SIG-M5 treated with dmso at 0.1 percent for 504 hours (cell line): ENCODE data around the gene SPTBN1.

Source experiments
- DNase-seq: peaks from one replicate; lab custom pipeline; 2025; ENCODE audit not compliant: unreplicated experiment; lab: John Stamatoyannopoulos, UW

SPTBN1 gene

GRCh38 chr2:54646170-54646927, 190.2 kb downstream of the SPTBN1 start:
- DNase-seq: no peak

DNA sequence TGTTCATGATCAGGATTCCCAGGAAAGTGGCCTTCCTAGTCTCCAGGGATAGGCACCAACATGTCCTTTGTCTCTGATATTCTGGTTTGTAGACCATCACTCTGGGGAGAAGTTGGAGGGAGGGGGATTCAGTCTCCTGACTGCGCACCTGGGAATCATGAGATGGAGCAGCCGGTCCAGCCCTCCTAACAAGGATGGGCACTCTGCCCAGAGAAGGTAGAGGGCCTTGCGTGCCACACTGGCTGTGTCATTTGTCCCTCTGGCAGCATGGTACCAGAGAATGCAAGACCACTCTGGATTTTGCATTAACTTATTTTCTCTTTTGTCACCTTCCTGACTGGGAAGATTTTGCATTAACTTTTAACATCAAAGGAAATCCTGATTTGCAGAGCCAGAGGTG, 192.1 kb downstream of the SPTBN1 start:
- no peak for DNase-seq

DNA sequence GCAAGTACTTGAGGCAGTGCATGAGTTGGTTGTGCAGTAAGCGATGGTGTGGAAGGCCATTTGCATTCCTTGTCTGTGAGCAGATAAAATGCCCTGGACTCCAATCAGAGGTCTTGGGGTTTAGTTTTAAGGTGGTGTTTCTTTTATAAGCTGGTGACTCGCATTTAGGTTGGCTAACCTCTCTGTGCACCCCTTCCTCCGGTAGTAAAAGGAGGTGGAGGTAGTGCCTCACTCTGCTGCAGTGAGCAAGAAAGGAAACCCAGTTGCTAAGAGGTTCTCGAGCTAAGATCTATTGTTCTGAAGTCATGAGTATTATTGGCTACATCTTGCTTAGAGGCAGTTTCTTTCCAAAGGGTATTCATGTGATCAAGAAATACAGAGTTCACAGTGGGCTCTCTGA, 193.1 kb downstream of the SPTBN1 start:
- DNase-seq: no peak

DNA sequence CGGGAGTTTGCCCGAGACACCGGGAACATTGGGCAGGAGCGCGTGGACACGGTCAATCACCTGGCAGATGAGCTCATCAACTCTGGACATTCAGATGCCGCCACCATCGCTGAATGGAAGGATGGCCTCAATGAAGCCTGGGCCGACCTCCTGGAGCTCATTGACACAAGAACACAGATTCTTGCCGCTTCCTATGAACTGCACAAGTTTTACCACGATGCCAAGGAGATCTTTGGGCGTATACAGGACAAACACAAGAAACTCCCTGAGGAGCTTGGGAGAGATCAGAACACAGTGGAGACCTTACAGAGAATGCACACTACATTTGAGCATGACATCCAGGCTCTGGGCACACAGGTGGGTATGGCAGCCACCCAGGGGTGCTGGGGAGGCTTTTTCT, 193.5 kb downstream of the SPTBN1 start:
- no peak for DNase-seq

- DNase-seq: no peak
Observed at GRCh38 chr2:54650612-54651011, 194.5 kb downstream of the SPTBN1 start.

- no peak for DNase-seq
Observed at GRCh38 chr2:54651291-54651690, 195.2 kb downstream of the SPTBN1 start.

GRCh38 chr2:54652540-54652939, 196.4 kb downstream of the SPTBN1 start:
- no peak for DNase-seq

GRCh38 chr2:54653572-54654204, 197.6 kb downstream of the SPTBN1 start:
- DNase-seq: no peak

GRCh38 chr2:54655046-54655809, 199.1 kb downstream of the SPTBN1 start:
- no peak for DNase-seq

GRCh38 chr2:54656863-54657262, 200.7 kb downstream of the SPTBN1 start:
- DNase-seq: no peak

DNA sequence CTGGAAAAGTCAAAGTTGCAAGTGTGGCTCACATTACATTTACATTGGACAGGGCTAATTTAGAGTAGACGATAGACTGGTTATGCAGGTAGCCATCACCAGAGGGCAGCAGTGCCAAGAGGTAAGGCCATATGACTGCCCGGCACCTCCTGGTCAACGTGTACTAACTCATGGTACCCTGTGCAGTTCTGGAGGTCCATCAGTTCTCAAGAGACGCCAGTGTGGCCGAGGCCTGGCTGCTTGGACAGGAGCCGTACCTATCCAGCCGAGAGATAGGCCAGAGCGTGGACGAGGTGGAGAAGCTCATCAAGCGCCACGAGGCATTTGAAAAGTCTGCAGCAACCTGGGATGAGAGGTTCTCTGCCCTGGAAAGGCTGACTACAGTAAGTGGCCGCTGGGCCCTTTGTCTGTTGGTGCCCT, 201.5 kb downstream of the SPTBN1 start:
- DNase-seq: peak; percentile 57

DNA sequence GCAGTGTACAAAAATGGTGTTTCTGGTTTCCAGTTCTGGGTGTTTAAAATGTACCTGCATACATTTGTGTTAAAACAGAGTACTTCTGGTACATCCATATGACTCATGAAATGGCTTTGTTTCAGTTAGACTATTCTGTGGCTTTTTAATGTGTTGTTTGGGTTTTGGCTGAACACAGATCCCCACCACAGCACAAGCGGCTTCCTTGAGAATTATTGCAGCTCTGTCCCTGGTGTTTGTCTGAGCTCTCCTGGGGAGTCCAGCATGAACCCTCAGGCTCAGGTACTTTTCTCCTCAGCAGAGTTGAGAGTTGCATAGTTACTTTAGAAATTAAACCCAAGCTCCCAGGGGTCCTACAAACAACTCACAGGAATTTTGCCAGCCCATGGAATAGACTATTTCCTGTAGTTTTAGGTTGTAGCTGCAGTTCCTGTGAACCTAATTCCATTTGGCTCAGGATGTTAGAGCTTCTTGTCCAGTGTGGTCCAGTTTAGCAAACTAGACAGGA, 202.5 kb downstream of the SPTBN1 start:
- no peak for DNase-seq

- DNase-seq: no peak
Observed at GRCh38 chr2:54659527-54659926, 203.4 kb downstream of the SPTBN1 start.

- no peak for DNase-seq
Observed at GRCh38 chr2:54660752-54661151, 204.6 kb downstream of the SPTBN1 start.

DNA sequence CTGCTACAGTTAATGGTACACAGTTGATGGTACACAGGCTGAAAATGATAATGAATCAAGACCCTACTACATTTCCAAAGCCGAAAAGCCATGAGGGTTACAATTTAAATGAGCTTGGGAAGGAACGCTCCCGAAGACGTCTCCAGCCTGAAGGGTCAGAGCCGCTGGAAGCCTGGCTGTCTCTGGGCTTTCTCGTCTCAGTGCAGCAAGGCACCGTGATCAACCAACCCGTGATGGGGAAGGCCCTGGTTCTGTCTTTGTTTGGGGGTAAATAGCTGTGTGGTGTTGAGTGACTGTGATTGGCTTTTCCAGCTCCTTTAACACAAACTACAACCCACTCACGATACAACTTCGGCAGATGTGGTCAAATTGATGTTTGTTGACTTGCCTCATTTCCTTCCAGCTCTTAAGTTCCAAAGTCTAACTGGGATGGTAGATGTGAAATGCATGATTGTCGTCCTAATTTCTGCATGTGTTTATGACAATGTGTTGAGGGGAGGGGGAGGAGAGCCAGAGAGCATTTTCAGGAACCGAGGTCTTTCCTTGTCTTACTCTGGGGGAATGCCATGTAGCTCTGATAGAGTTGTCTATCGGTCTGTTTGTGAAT, 207.4 kb downstream of the SPTBN1 start:
- DNase-seq: no peak

- DNase-seq: no peak
Observed at GRCh38 chr2:54664238-54664786, 208.2 kb downstream of the SPTBN1 start.

GRCh38 chr2:54665436-54665856, 209.3 kb downstream of the SPTBN1 start:
- DNase-seq: peak; percentile 52

DNA sequence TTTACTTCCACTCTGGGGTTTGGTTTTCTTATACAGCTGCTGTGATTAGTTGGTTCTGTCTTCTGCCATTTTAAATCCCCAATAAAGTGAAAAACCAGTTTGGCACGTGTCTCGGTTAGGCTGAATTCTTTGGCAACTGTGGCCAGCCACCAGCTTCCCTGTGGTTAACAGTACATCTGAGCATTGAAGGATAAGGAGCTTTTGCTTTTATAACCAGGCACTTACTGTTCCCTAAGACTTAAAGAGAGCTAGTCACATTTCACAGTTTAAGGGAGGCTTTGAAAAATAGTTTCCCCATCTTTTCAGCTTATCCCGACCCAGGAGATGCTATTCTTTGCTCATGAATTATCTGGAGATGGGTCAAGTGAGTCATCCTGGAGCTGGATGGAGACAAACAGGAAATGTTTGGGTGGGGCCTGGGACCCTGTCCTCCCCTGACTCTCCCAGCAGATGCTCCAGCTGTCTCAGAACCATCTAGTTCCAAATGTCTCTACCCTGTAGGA, 210.1 kb downstream of the SPTBN1 start:
- no peak for DNase-seq

- DNase-seq: no peak
Observed at GRCh38 chr2:54666634-54667265, 210.6 kb downstream of the SPTBN1 start.

DNA sequence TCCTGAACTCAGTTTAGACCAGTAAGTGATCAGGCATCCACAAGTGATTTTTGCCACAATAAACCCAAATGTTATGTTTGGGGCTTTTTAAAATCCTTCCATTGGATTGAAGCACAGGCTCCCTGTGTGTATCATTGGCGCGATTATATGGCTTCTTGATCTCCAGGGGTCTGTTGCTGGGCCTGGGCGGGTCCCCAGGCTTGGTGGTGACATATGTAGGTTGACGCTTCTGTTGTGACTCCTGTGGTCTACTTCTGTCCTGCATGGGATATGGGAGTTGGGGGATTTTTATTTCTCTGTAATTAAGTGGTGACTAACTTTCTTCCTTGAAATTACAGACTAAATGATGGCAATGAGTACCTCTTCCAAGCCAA, 211.1 kb downstream of the SPTBN1 start:
- DNase-seq: no peak
